ENCODE results near the gene POTEF. TPM values are rescaled to one million over a fixed set of nuclear protein-coding genes. Genes with fewer than 3 reads are reported as not detected.
"Not testable (repeated sequence)": the region's sequence is repeated elsewhere in the genome, so short reads cannot be mapped to it uniquely, and the experiment has no call there.

The POTEF gene
- polyA plus RNA-seq, 4 donors: 0.06 to 0.07 (median 0.06) TPM; not detected in 1

- not testable (repeated sequence) for DNase-seq (ENCODE audit: low read depth in 4 of 4, low spot score in 3 of 4)
Observed at GRCh38 chr2:130153721-130154422, 24.9 kb upstream of the POTEF start.

GRCh38 chr2:130152816-130153595 lies 24.0 kb upstream of the POTEF start:
- no peak for DNase-seq (ENCODE audit: low read depth in 4 of 4, low spot score in 3 of 4)

GRCh38 chr2:130152136-130152815 lies 23.3 kb upstream of the POTEF start:
- DNase-seq (ENCODE audit: low read depth in 4 of 4, low spot score in 3 of 4): not testable (repeated sequence)

- DNase-seq (ENCODE audit: low read depth in 4 of 4, low spot score in 3 of 4): not testable (repeated sequence)
Observed at GRCh38 chr2:130151145-130151512, 22.1 kb upstream of the POTEF start.

- DNase-seq (ENCODE audit: low read depth in 4 of 4, low spot score in 3 of 4): no peak
Observed at GRCh38 chr2:130150181-130151144, 21.4 kb upstream of the POTEF start.

GRCh38 chr2:130148515-130148914 lies 19.5 kb upstream of the POTEF start:
- DNase-seq (ENCODE audit: low read depth in 4 of 4, low spot score in 3 of 4): not testable (repeated sequence)

- DNase-seq (ENCODE audit: low read depth in 4 of 4, low spot score in 3 of 4): not testable (repeated sequence)
Observed at GRCh38 chr2:130145006-130145414, 16.0 kb upstream of the POTEF start, which contains the start of gene CCDC74B. TSS of gene CCDC74B (minus strand) at chr2:130145112. CDS start at chr2:130144996, 116 bp downstream.

GRCh38 chr2:130143266-130144039 lies 14.4 kb upstream of the POTEF start:
- not testable (repeated sequence) for DNase-seq (ENCODE audit: low read depth in 4 of 4, low spot score in 3 of 4)

GRCh38 chr2:130142396-130143265 lies 13.6 kb upstream of the POTEF start:
- not testable (repeated sequence) for DNase-seq (ENCODE audit: low read depth in 4 of 4, low spot score in 3 of 4)

- not testable (repeated sequence) for DNase-seq (ENCODE audit: low read depth in 4 of 4, low spot score in 3 of 4)
Observed at GRCh38 chr2:130141645-130142370, 12.8 kb upstream of the POTEF start.

GRCh38 chr2:130141002-130141401 lies 12.0 kb upstream of the POTEF start:
- not testable (repeated sequence) for DNase-seq (ENCODE audit: low read depth in 4 of 4, low spot score in 3 of 4)

- DNase-seq (ENCODE audit: low read depth in 4 of 4, low spot score in 3 of 4): not testable (repeated sequence)
Observed at GRCh38 chr2:130140516-130140915, 11.5 kb upstream of the POTEF start.

- not testable (repeated sequence) for DNase-seq (ENCODE audit: low read depth in 4 of 4, low spot score in 3 of 4)
Observed at GRCh38 chr2:130139331-130140280, 10.6 kb upstream of the POTEF start.

GRCh38 chr2:130138841-130139251 lies 9.8 kb upstream of the POTEF start:
- not testable (repeated sequence) for DNase-seq (ENCODE audit: low read depth in 4 of 4, low spot score in 3 of 4)

GRCh38 chr2:130138326-130138725 lies 9.3 kb upstream of the POTEF start:
- not testable (repeated sequence) for DNase-seq (ENCODE audit: low read depth in 4 of 4, low spot score in 3 of 4)

- DNase-seq (ENCODE audit: low read depth in 4 of 4, low spot score in 3 of 4): not testable (repeated sequence)
Observed at GRCh38 chr2:130137118-130137517, 8.1 kb upstream of the POTEF start.

Measured in left renal pelvis (tissue), 4 donors.